Measurements from ENCODE around the gene SEC14L5. TPM values are rescaled to one million over a fixed set of nuclear protein-coding genes. Genes with fewer than 3 reads are reported as not detected.

The SEC14L5 gene
- polyA plus RNA-seq, 1 donor from 2014 or later, result 0.43 TPM

- no peak for TF ChIP-seq EZH2 (IDR thresholded peaks at IDR 0.05; ENCODE audit: borderline replicate concordance, insufficient read depth, low read length, poor library complexity, severe bottlenecking)
- no peak for TF ChIP-seq MXI1 (conservative IDR thresholded peaks at IDR 0.05; ENCODE audit: poor library complexity, severe bottlenecking)
- TF ChIP-seq CTCF (IDR thresholded peaks at IDR 0.05; ENCODE audit: poor library complexity, severe bottlenecking), result no peak
- no peak for TF ChIP-seq REST (IDR thresholded peaks at IDR 0.05; ENCODE audit: borderline replicate concordance)
- no peak for TF ChIP-seq POLR2AphosphoS5 (IDR thresholded peaks at IDR 0.05)
- TF ChIP-seq TAF1 (IDR thresholded peaks at IDR 0.05; ENCODE audit: low read depth), result no peak
- no peak for TF ChIP-seq EP300 (conservative IDR thresholded peaks at IDR 0.05; ENCODE audit: poor library complexity, severe bottlenecking)
- no peak for TF ChIP-seq SMC3 (conservative IDR thresholded peaks at IDR 0.05; ENCODE audit: poor library complexity)
- no peak for TF ChIP-seq RAD21 (conservative IDR thresholded peaks at IDR 0.05)
- Histone ChIP-seq H3K4me2 (ENCODE audit: low read length) (no peak overlapping the region), H3K27ac (ENCODE audit: low read length) (no peak overlapping the region), H3K27me3 (ENCODE audit: insufficient read depth, low read depth, low read length) (peaks cover 39% of the 10 kb centered on the region), H2AFZ (ENCODE audit: low read depth, low read length) (no peak overlapping the region), H3K9ac (ENCODE audit: low read length) (no peak overlapping the region), H4K20me1 (ENCODE audit: insufficient read depth) (no peaks in the 10 kb centered on the region), H3K9me3 (ENCODE audit: low read length) (no peaks in the 10 kb centered on the region), H3F3A (ENCODE audit: insufficient read depth, low read length, poor library complexity, severe bottlenecking) (no peaks in the 10 kb centered on the region), H3K9me2 (ENCODE audit: insufficient read depth, low read length) (no peaks in the 10 kb centered on the region), H3K36me3 (ENCODE audit: insufficient read depth, low read length) (no peaks in the 10 kb centered on the region), H3K79me2 (replicated peaks; ENCODE audit: insufficient read depth, low read length) (no peaks in the 10 kb centered on the region), H3K4me3 (ENCODE audit: low read length) (no peak overlapping the region)
Observed at GRCh38 chr16:4990415-4990814, 32.3 kb downstream of the SEC14L5 start.

GRCh38 chr16:4991754-4992153 lies 33.6 kb downstream of the SEC14L5 start:
- H3K79me2 ChIP-seq (replicated peaks; ENCODE audit: insufficient read depth, low read length), result no peaks in the 10 kb centered on the region
- peaks cover 28% of the 10 kb centered on the region for H3K27me3 ChIP-seq (ENCODE audit: insufficient read depth, low read depth, low read length)
- no peaks in the 10 kb centered on the region for H3K9me3 ChIP-seq (ENCODE audit: low read length)
- H3K36me3 ChIP-seq (ENCODE audit: insufficient read depth, low read length), result no peaks in the 10 kb centered on the region
- no peak overlapping the region for H3K27ac ChIP-seq (ENCODE audit: low read length)
- H3F3A ChIP-seq (ENCODE audit: insufficient read depth, low read length, poor library complexity, severe bottlenecking), result no peaks in the 10 kb centered on the region
- TF ChIP-seq EZH2 (IDR thresholded peaks at IDR 0.05; ENCODE audit: borderline replicate concordance, insufficient read depth, low read length, poor library complexity, severe bottlenecking) (no peak), EP300 (conservative IDR thresholded peaks at IDR 0.05; ENCODE audit: poor library complexity, severe bottlenecking) (no peak), TAF1 (IDR thresholded peaks at IDR 0.05; ENCODE audit: low read depth) (no peak), POLR2AphosphoS5 (IDR thresholded peaks at IDR 0.05) (no peak), CTCF (IDR thresholded peaks at IDR 0.05; ENCODE audit: poor library complexity, severe bottlenecking) (no peak), RAD21 (conservative IDR thresholded peaks at IDR 0.05) (no peak), REST (IDR thresholded peaks at IDR 0.05; ENCODE audit: borderline replicate concordance) (no peak)
- H2AFZ ChIP-seq (ENCODE audit: low read depth, low read length), result no peak overlapping the region
- H3K4me2 ChIP-seq (ENCODE audit: low read length), result no peak overlapping the region
- H4K20me1 ChIP-seq (ENCODE audit: insufficient read depth), result no peaks in the 10 kb centered on the region
- H3K9me2 ChIP-seq (ENCODE audit: insufficient read depth, low read length), result no peaks in the 10 kb centered on the region
- H3K9ac ChIP-seq (ENCODE audit: low read length), result no peak overlapping the region
- H3K4me3 ChIP-seq (ENCODE audit: low read length), result no peak overlapping the region

All from neural cell (in vitro differentiated cells).